ENCODE measurements around the gene FBLN5.

Gene FBLN5

GRCh38 chr14:91947475-91948184 lies at the start of gene FBLN5:
TSS of gene FBLN5 (minus strand) at chr14:91947694. CDS start at chr14:91947229, 465 bp downstream.
- no peak within 1 kb of the TSS for H3K27ac ChIP-seq (ENCODE audit: low read depth, low read length)

GRCh38 chr14:91996948-91997371 lies 49.5 kb upstream of the FBLN5 start:
- Histone ChIP-seq H3K4me3 (ENCODE audit: low read length) (no peak overlapping the region), H3K27ac (ENCODE audit: low read depth, low read length) (no peak overlapping the region), H3K4me2 (ENCODE audit: low read length) (peak overlapping the region; percentile 31), H3K9me2 (replicated peaks; ENCODE audit: control insufficient read depth, low read length) (no peaks in the 10 kb centered on the region), H3K79me2 (ENCODE audit: control insufficient read depth, low read length) (no peaks in the 10 kb centered on the region), H4K20me1 (ENCODE audit: control insufficient read depth, insufficient read depth, low read depth, low read length) (no peaks in the 10 kb centered on the region), H3K27me3 (ENCODE audit: control insufficient read depth, low read length) (no peaks in the 10 kb centered on the region), H3K36me3 (ENCODE audit: control insufficient read depth, low read length) (peaks cover 52% of the 10 kb centered on the region), H3K4me1 (ENCODE audit: control insufficient read depth, low read length) (peaks cover 23% of the 10 kb centered on the region), H3K9me3 (ENCODE audit: control insufficient read depth, insufficient read depth, low read length) (no peaks in the 10 kb centered on the region), H3F3A (ENCODE audit: control insufficient read depth, insufficient read depth) (peaks cover 10% of the 10 kb centered on the region; the same call in 1 of the 2 replicates)
- no peak for TF ChIP-seq EZH2phosphoT487 (IDR thresholded peaks at IDR 0.05; ENCODE audit: borderline replicate concordance, low read length)
- peak; percentile 78 for TF ChIP-seq CTCF (IDR thresholded peaks at IDR 0.05; ENCODE audit: low read depth, low read length, poor library complexity, severe bottlenecking)

More at GRCh38 chr14:91947475-91948184, at the start of gene FBLN5:
- H3K9me3 ChIP-seq (ENCODE audit: control insufficient read depth, insufficient read depth, low read length) = no peaks in the 10 kb centered on the region
- H3K9me2 ChIP-seq (replicated peaks; ENCODE audit: control insufficient read depth, low read length) = no peaks in the 10 kb centered on the region
- H3K4me1 ChIP-seq (ENCODE audit: control insufficient read depth, low read length) = no peaks in the 10 kb centered on the region
- no peaks in the 10 kb centered on the region for H4K20me1 ChIP-seq (ENCODE audit: control insufficient read depth, insufficient read depth, low read depth, low read length)
- H3K4me2 ChIP-seq (ENCODE audit: low read length) = no peak within 1 kb of the TSS
- H3K79me2 ChIP-seq (ENCODE audit: control insufficient read depth, low read length) = no peaks in the 10 kb centered on the region
- H3K4me3 ChIP-seq (ENCODE audit: low read length) = no peak within 1 kb of the TSS
- peaks cover 4% of the 10 kb centered on the region; the same call in 1 of the 2 replicates for H3K27me3 ChIP-seq (ENCODE audit: control insufficient read depth, low read length)
- no peaks in the 10 kb centered on the region for H3F3A ChIP-seq (ENCODE audit: control insufficient read depth, insufficient read depth)
- TF ChIP-seq EZH2phosphoT487 (IDR thresholded peaks at IDR 0.05; ENCODE audit: borderline replicate concordance, low read length) = no peak
- H3K36me3 ChIP-seq (ENCODE audit: control insufficient read depth, low read length) = no peaks in the 10 kb centered on the region

- H3K27ac ChIP-seq (ENCODE audit: low read depth, low read length) = no peak overlapping the region
- no peaks in the 10 kb centered on the region for H3K79me2 ChIP-seq (ENCODE audit: control insufficient read depth, low read length)
- H4K20me1 ChIP-seq (ENCODE audit: control insufficient read depth, insufficient read depth, low read depth, low read length) = no peaks in the 10 kb centered on the region
- no peaks in the 10 kb centered on the region for H3K27me3 ChIP-seq (ENCODE audit: control insufficient read depth, low read length)
- no peaks in the 10 kb centered on the region for H3K4me1 ChIP-seq (ENCODE audit: control insufficient read depth, low read length)
- H3K36me3 ChIP-seq (ENCODE audit: control insufficient read depth, low read length) = peaks cover 90% of the 10 kb centered on the region
- H3K4me2 ChIP-seq (ENCODE audit: low read length) = no peak overlapping the region
- H3K9me3 ChIP-seq (ENCODE audit: control insufficient read depth, insufficient read depth, low read length) = no peaks in the 10 kb centered on the region
- no peak overlapping the region for H3K4me3 ChIP-seq (ENCODE audit: low read length)
- TF ChIP-seq CTCF (IDR thresholded peaks at IDR 0.05; ENCODE audit: low read depth, low read length, poor library complexity, severe bottlenecking) = no peak
- no peak for TF ChIP-seq EZH2phosphoT487 (IDR thresholded peaks at IDR 0.05; ENCODE audit: borderline replicate concordance, low read length)
- H3F3A ChIP-seq (ENCODE audit: control insufficient read depth, insufficient read depth) = no peaks in the 10 kb centered on the region
- H3K9me2 ChIP-seq (replicated peaks; ENCODE audit: control insufficient read depth, low read length) = no peaks in the 10 kb centered on the region
Observed at GRCh38 chr14:91987192-91987591, 39.7 kb upstream of the FBLN5 start.

- no peak for TF ChIP-seq EZH2phosphoT487 (IDR thresholded peaks at IDR 0.05; ENCODE audit: borderline replicate concordance, low read length)
- TF ChIP-seq CTCF (IDR thresholded peaks at IDR 0.05; ENCODE audit: low read depth, low read length, poor library complexity, severe bottlenecking) = no peak
- no peak overlapping the region for H3K4me2 ChIP-seq (ENCODE audit: low read length)
- H3K9me2 ChIP-seq (replicated peaks; ENCODE audit: control insufficient read depth, low read length) = no peaks in the 10 kb centered on the region
- H3F3A ChIP-seq (ENCODE audit: control insufficient read depth, insufficient read depth) = no peaks in the 10 kb centered on the region
- no peaks in the 10 kb centered on the region for H4K20me1 ChIP-seq (ENCODE audit: control insufficient read depth, insufficient read depth, low read depth, low read length)
- H3K79me2 ChIP-seq (ENCODE audit: control insufficient read depth, low read length) = no peaks in the 10 kb centered on the region
- no peaks in the 10 kb centered on the region for H3K9me3 ChIP-seq (ENCODE audit: control insufficient read depth, insufficient read depth, low read length)
- no peaks in the 10 kb centered on the region for H3K4me1 ChIP-seq (ENCODE audit: control insufficient read depth, low read length)
- H3K27ac ChIP-seq (ENCODE audit: low read depth, low read length) = no peak overlapping the region
- no peak overlapping the region for H3K4me3 ChIP-seq (ENCODE audit: low read length)
- no peaks in the 10 kb centered on the region for H3K27me3 ChIP-seq (ENCODE audit: control insufficient read depth, low read length)
- peaks cover 75% of the 10 kb centered on the region for H3K36me3 ChIP-seq (ENCODE audit: control insufficient read depth, low read length)
Observed at GRCh38 chr14:91985521-91986255, 38.2 kb upstream of the FBLN5 start.
